A673 (cell line): ENCODE results near the gene ITGB4.

Source experiments
- EZH2 ChIP-seq: fragments of 200-600 bp; sonication (generic); IDR thresholded peaks from 2 replicates; pipeline ENCODE4 v1.6.1; 2017; ENCODE audit warnings: borderline replicate concordance, low read depth, mild to moderate bottlenecking, mixed read lengths, antibody characterized with exemption, low read length; ENCODE audit not compliant: poor library complexity, severe bottlenecking
- TF ChIP-seq, protein P1 (sequence below): fragments of 300-800, 200-600 bp; sonication (generic); conservative IDR thresholded peaks from 2 replicates; pipeline ENCODE4 v1.5.1; 2017; ENCODE audit warnings: low read depth, mild to moderate bottlenecking, antibody characterized with exemption, low read length, moderate library complexity, mixed read lengths

DNA sequence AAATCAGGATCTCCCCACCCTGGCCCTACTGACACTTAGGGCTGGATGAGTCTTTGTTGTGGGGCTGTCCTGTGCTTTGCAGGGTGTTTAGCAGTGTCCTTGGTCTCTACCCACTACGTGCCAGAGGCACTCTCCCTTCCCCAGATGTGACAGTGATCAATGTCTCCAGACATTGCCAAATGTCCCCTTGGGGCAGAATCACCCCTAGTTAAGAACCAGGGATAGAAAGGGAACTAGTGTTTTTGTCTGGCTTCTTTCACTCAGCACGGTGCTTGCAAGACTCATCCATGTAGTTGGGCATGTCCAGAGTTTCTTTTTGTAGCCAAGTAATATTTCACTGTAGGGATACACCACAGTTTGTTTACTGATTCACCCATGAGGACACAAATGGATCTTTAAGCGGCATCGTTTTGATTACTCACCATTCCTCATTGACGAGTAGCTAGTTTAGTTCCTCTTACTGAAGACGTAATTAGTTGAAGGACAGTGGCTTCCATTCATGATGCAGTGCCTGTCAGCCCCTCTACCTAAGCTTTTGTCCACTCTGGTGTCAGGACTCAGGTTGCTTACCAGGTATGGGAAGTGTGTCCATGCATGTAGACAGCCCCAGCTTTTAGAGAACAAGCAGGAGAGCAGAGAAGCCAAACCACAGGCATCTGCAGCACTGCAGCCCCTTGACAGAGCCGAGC lies 26.0 kb upstream of the ITGB4 start:
- TF ChIP-seq, protein P1, sequence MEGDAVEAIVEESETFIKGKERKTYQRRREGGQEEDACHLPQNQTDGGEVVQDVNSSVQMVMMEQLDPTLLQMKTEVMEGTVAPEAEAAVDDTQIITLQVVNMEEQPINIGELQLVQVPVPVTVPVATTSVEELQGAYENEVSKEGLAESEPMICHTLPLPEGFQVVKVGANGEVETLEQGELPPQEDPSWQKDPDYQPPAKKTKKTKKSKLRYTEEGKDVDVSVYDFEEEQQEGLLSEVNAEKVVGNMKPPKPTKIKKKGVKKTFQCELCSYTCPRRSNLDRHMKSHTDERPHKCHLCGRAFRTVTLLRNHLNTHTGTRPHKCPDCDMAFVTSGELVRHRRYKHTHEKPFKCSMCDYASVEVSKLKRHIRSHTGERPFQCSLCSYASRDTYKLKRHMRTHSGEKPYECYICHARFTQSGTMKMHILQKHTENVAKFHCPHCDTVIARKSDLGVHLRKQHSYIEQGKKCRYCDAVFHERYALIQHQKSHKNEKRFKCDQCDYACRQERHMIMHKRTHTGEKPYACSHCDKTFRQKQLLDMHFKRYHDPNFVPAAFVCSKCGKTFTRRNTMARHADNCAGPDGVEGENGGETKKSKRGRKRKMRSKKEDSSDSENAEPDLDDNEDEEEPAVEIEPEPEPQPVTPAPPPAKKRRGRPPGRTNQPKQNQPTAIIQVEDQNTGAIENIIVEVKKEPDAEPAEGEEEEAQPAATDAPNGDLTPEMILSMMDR: no peak
- no peak for TF ChIP-seq EZH2
